ENCODE measurements around the gene SORCS3.

SORCS3 gene

DNA sequence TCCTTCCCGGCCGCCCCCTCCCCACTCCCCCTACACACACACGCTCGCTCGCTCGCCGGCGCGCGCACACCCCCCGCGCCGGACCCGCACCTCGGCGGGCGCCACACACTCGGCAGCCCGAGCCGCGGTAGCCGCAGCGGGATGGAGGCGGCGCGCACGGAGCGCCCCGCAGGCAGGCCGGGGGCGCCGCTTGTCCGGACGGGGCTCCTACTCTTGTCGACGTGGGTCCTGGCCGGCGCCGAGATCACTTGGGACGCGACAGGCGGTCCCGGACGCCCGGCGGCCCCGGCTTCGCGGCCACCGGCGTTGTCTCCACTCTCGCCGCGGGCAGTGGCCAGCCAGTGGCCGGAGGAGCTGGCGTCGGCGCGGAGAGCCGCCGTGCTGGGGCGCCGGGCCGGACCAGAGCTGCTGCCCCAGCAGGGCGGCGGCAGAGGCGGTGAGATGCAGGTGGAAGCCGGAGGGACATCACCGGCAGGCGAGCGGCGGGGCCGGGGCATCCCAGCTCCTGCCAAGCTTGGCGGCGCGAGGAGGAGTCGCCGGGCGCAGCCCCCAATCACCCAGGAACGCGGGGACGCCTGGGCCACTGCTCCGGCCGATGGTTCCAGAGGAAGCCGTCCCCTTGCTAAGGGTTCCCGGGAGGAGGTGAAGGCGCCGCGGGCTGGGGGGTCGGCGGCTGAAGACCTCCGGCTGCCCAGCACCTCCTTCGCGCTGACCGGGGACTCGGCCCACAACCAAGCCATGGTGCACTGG lies at the start of gene SORCS3:
SORCS3 (plus strand) TSS at position 104 of the 750 bp plus-strand sequence.
- H3K4me3 ChIP-seq (ENCODE audit: low read depth, low read length) = no peak within 1 kb of the TSS
- TF ChIP-seq, protein P1, sequence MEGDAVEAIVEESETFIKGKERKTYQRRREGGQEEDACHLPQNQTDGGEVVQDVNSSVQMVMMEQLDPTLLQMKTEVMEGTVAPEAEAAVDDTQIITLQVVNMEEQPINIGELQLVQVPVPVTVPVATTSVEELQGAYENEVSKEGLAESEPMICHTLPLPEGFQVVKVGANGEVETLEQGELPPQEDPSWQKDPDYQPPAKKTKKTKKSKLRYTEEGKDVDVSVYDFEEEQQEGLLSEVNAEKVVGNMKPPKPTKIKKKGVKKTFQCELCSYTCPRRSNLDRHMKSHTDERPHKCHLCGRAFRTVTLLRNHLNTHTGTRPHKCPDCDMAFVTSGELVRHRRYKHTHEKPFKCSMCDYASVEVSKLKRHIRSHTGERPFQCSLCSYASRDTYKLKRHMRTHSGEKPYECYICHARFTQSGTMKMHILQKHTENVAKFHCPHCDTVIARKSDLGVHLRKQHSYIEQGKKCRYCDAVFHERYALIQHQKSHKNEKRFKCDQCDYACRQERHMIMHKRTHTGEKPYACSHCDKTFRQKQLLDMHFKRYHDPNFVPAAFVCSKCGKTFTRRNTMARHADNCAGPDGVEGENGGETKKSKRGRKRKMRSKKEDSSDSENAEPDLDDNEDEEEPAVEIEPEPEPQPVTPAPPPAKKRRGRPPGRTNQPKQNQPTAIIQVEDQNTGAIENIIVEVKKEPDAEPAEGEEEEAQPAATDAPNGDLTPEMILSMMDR (IDR thresholded peaks at IDR 0.05; ENCODE audit: low read depth, low read length) = no peak

DNA sequence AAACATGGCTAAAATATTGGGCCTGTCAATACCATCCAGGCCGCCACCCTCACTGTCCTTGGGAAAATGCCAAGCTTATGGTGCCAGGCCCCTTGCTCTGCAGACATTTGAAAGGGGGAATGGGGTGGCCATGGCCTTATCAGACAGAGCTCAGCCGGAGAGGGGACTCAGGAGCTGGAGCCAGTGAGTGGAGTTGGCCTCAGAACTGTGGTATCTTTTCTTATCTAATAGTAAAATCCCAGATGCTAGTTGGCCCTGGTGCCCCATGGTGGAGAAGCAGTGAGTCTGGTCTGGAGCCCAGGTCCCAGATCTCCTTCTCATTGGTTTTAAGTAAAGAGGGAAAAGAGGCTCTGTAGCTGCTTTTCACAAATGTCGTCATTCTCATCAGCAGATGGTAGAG lies 49.6 kb upstream of the SORCS3 start:
- TF ChIP-seq, protein P1 (IDR thresholded peaks at IDR 0.05; ENCODE audit: low read depth, low read length) = no peak
- no peak overlapping the region for H3K4me3 ChIP-seq (ENCODE audit: low read depth, low read length)

GRCh38 chr10:104601166-104601565 lies 39.9 kb upstream of the SORCS3 start:
- TF ChIP-seq, protein P1 (IDR thresholded peaks at IDR 0.05; ENCODE audit: low read depth, low read length) = no peak
- H3K4me3 ChIP-seq (ENCODE audit: low read depth, low read length) = no peak overlapping the region

DNA sequence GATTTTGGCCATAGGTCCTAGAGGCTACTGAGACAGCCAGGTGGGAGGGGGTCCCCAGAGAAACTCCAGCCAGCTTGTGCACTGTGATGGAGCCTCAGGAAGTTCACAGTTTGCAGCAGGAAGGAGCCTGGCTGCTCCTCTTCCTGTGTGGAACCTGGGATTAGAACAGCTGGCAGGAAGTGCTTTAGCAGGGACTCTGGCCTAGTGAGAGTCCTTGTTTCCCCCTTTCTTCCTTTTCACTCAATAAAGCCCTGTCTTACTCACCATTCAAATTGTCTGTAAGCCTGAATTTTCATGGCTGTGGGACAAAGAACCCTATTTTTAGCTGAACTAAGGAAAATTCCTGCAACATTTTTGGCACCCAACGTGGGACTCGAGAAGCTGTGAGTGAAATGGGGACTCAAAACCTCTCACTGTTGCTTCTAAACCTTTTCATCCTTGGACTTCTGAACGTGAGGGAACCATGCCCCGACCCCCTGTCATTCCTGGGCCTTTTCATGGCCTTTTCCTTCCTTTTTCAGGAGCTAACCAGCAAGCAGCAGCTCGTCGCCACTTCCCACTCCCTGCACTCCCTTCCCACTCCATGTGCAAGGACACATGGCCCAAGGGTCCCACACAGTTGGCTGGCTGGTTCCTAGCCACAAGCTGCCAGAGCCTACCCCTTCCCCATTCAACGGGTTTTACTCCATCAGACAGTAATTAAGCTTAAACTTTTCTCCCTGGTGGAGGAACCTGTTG lies 32.8 kb upstream of the SORCS3 start:
- no peak overlapping the region for H3K4me3 ChIP-seq (ENCODE audit: low read depth, low read length)
- TF ChIP-seq, protein P1 (IDR thresholded peaks at IDR 0.05; ENCODE audit: low read depth, low read length) = no peak

GRCh38 chr10:104612571-104613205 lies 28.4 kb upstream of the SORCS3 start:
- H3K4me3 ChIP-seq (ENCODE audit: low read depth, low read length) = no peak overlapping the region
- TF ChIP-seq, protein P1 (IDR thresholded peaks at IDR 0.05; ENCODE audit: low read depth, low read length) = no peak

DNA sequence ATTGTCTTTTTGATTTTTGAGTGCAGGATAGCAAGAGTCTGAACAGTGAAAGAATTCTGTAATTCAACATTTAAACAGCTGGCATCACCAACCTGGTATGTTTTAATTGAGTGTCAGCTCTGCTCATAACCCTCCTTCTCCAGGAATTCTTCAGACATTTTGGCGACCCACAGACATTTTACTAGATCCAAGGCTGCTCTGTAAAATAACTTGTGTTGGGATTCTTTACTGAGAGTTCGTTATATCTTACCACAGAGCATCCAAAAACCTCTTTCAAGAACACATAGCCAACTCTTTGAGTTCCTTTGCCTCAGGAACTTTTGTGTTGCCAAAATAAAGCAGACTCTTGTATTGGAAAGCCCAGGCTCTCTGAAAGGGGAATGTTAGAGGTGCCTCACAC lies 27.7 kb upstream of the SORCS3 start:
- TF ChIP-seq, protein P1 (IDR thresholded peaks at IDR 0.05; ENCODE audit: low read depth, low read length) = no peak
- no peak overlapping the region for H3K4me3 ChIP-seq (ENCODE audit: low read depth, low read length)

Data from WI38 (cell line).